ENCODE measurements around the gene TAS2R40.

Gene TAS2R40

DNA sequence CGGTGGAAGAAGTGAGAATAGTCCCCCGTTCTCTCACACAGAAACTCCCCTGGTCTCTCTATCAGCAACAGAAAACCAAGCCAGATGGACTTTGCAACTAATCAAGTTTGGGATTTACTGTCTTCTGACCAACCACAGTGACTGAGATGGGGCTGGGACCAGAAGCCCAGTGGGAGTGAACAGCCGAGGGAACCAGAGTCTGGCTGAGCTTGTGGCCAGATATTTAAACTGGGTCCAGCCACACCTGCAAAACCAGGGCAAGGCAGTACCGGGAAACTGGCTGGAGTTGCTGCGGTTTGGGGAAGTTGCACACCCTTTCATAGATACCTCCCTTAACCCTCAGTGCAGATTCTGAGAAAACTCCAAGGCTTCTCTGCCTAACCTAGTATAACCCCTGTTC, 47.4 kb downstream of the TAS2R40 start:
- FAIRE-seq = no peak
- DNase-seq (ENCODE audit: insufficient read length, low spot score) = no peak

DNA sequence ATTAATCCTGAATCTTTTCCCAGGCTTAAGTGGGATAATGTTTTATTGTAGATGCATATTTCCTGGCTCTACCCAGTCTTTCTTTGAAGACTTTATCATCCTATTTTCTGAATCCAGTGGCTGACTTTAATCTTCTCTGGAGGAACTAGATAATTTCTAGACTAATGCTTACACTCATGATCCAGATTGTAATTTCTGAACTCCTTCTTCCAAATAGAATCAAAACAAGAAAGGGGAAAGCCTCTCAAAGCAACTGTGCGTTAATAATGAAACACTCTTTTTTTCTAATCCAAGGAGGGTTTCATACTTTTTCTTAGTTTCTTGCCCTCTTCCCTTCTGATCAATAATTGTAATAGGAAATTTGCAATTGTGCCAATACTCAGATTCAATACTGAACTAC, 49.4 kb downstream of the TAS2R40 start:
- DNase-seq (ENCODE audit: insufficient read length, low spot score) (no peak), FAIRE-seq (no peak)
- no peak for TF ChIP-seq CTCF (IDR thresholded peaks at IDR 0.05; ENCODE audit: insufficient read depth, missing control alignments)

More for the DNA sequence above, 47.4 kb downstream of the TAS2R40 start:
- TF ChIP-seq CTCF (IDR thresholded peaks at IDR 0.05; ENCODE audit: insufficient read depth, missing control alignments) = no peak

Measured in D721Med (cell line).